CD4-positive, alpha-beta T cell treated with Interleukin-4 for 4 hours (primary cell): Measurements from ENCODE around the gene TRIM37.

Experiments used
- DNase-seq: peaks from one replicate; pipeline ENCODE4 v3.0.0-alpha.2; 2020

Gene TRIM37

GRCh38 chr17:59030811-59031210 lies 75.9 kb downstream of the TRIM37 start:
- DNase-seq, result no peak

GRCh38 chr17:59028328-59028727 lies 78.4 kb downstream of the TRIM37 start:
- no peak for DNase-seq

GRCh38 chr17:59027750-59028149 lies 78.9 kb downstream of the TRIM37 start:
- DNase-seq, result no peak

- DNase-seq, result no peak
Observed at GRCh38 chr17:59026176-59026939, 80.3 kb downstream of the TRIM37 start.

GRCh38 chr17:59024916-59025315 lies 81.8 kb downstream of the TRIM37 start:
- DNase-seq, result no peak

- DNase-seq, result no peak
Observed at GRCh38 chr17:59018019-59018418, 88.7 kb downstream of the TRIM37 start.

GRCh38 chr17:59011975-59012374 lies 94.7 kb downstream of the TRIM37 start:
- DNase-seq, result no peak

- DNase-seq, result no peak
Observed at GRCh38 chr17:59010026-59010425, 96.7 kb downstream of the TRIM37 start.

- no peak for DNase-seq
Observed at GRCh38 chr17:59008737-59009136, 97.9 kb downstream of the TRIM37 start.

GRCh38 chr17:59007995-59008394 lies 98.7 kb downstream of the TRIM37 start:
- no peak for DNase-seq

GRCh38 chr17:59004338-59005111 lies 102.2 kb downstream of the TRIM37 start:
- peak; percentile 76 for DNase-seq

- DNase-seq, result no peak
Observed at GRCh38 chr17:59003860-59004259, 102.8 kb downstream of the TRIM37 start.

- no peak for DNase-seq
Observed at GRCh38 chr17:59002848-59003247, 103.8 kb downstream of the TRIM37 start.

- no peak for DNase-seq
Observed at GRCh38 chr17:59002126-59002525, 104.6 kb downstream of the TRIM37 start.

GRCh38 chr17:59001158-59001814 lies 105.4 kb downstream of the TRIM37 start:
- DNase-seq, result peak; percentile 79

- no peak for DNase-seq
Observed at GRCh38 chr17:59000022-59000421, 106.7 kb downstream of the TRIM37 start.

- no peak for DNase-seq
Observed at GRCh38 chr17:58999500-58999899, 107.2 kb downstream of the TRIM37 start.

- DNase-seq, result no peak
Observed at GRCh38 chr17:58998871-58999270, 107.8 kb downstream of the TRIM37 start.

- DNase-seq, result no peak
Observed at GRCh38 chr17:58997756-58998553, 108.7 kb downstream of the TRIM37 start.

- DNase-seq, result no peak
Observed at GRCh38 chr17:58996968-58997367, 109.7 kb downstream of the TRIM37 start.

- no peak for DNase-seq
Observed at GRCh38 chr17:58995247-58995940, 111.3 kb downstream of the TRIM37 start.

GRCh38 chr17:58993311-58993710 lies 113.4 kb downstream of the TRIM37 start:
- no peak for DNase-seq
